Umbilical cord (tissue), 2 donors: ENCODE data around the gene LIG1. TPM values are rescaled to one million over a fixed set of nuclear protein-coding genes. Genes with fewer than 3 reads are reported as not detected.
"Not testable (repeated sequence)": the region's sequence is repeated elsewhere in the genome, so short reads cannot be mapped to it uniquely, and the experiment has no call there.

Experiments
- DNase-seq: peaks from one replicate; pipeline ENCODE4 v3.0.0-alpha.2; 2015; ENCODE audit warnings: low spot score
- total RNA-seq: library from RNA; depleted of rRNA; stranded (reverse); fragments of >200 nt; gene quantifications from one replicate; pipeline ENCODE4 v1.2.3, GENCODE V29; 2014; ENCODE audit warnings: low replicate concordance; ENCODE audit not compliant: insufficient read depth

LIG1 gene
- total RNA-seq, 1 donor from 2014 or later: 14.9 TPM

GRCh38 chr19:48121909-48122371, 48.2 kb downstream of the LIG1 start:
- peak; percentile 29 for DNase-seq

- no peak for DNase-seq
Observed at GRCh38 chr19:48121066-48121465, 49.1 kb downstream of the LIG1 start.

- no peak for DNase-seq
Observed at GRCh38 chr19:48120505-48120904, 49.6 kb downstream of the LIG1 start.

- no peak for DNase-seq
Observed at GRCh38 chr19:48118131-48118517, 52.0 kb downstream of the LIG1 start.

- DNase-seq: no peak
Observed at GRCh38 chr19:48117515-48118130, 52.5 kb downstream of the LIG1 start.

- no peak for DNase-seq
Observed at GRCh38 chr19:48113190-48113917, 56.8 kb downstream of the LIG1 start.

- DNase-seq: no peak
Observed at GRCh38 chr19:48111280-48111679, 58.9 kb downstream of the LIG1 start.

GRCh38 chr19:48110350-48110966, 59.7 kb downstream of the LIG1 start, which contains the start of gene PLA2G4C:
Gene PLA2G4C (minus strand): TSS chr19:48110817. CDS start chr19:48106529, 4,288 bp downstream.
- DNase-seq: peak; percentile 94

- no peak for DNase-seq
Observed at GRCh38 chr19:48108997-48109782, 61.0 kb downstream of the LIG1 start.

GRCh38 chr19:48103922-48104321, 66.2 kb downstream of the LIG1 start:
- DNase-seq: no peak

- DNase-seq: no peak
Observed at GRCh38 chr19:48102870-48103751, 67.0 kb downstream of the LIG1 start.

GRCh38 chr19:48095612-48096175, 74.5 kb downstream of the LIG1 start:
- no peak for DNase-seq

- no peak for DNase-seq
Observed at GRCh38 chr19:48094855-48095203, 75.3 kb downstream of the LIG1 start.

GRCh38 chr19:48094129-48094854, 75.9 kb downstream of the LIG1 start:
- no peak for DNase-seq

GRCh38 chr19:48091111-48091718, 78.9 kb downstream of the LIG1 start:
- not testable (repeated sequence) for DNase-seq

- DNase-seq: no peak
Observed at GRCh38 chr19:48090281-48090802, 79.8 kb downstream of the LIG1 start.

GRCh38 chr19:48088991-48089390, 81.2 kb downstream of the LIG1 start:
- DNase-seq: not testable (repeated sequence)

GRCh38 chr19:48085904-48086864, 84.0 kb downstream of the LIG1 start:
- DNase-seq: no peak
